Heart left ventricle (tissue), 13 donors: Measurements from ENCODE around the gene FXYD5.

Experiments used
- CTCF ChIP-seq, 12 donors: fragments of 200-600 bp; sonication (generic) in 4 of 12; IDR thresholded peaks; one replicate each; pipeline versions ENCODE4 v1.5.0 to v1.8.0; 2018 to 2022; ENCODE audit warnings: antibody characterized with exemption in 12 of 12, mild to moderate bottlenecking in 5 of 12
- POLR2A ChIP-seq, 2 donors: fragments of 450-650 bp; IDR thresholded peaks; one replicate each; pipeline ENCODE4 v1.6.1; 2017; ENCODE audit warnings: antibody characterized with exemption in 2 of 2, mild to moderate bottlenecking in 2 of 2, moderate library complexity in 2 of 2
- donor health status: ischemic (EF 13 %, LVEDD 7.1; RV severe dilation, severe dysfunction).
- donor health status: DM: no; HTN: yes; CAD: no.
- donor health status: DM: no; HTN: no; CAD: no.
- donor health status: ischemic (EF 25% LVEDD 6.9; RV normal size, moderate dysfunction).
- donor health status: ischemic (EF 25% LVEDD 5.7; RV mildly dilated, moderate dysfunction).
- donor health status: ischemic (EF 35%, LVEDD 5.7; RV mildly dilated, moderate dysfunction).
- donor health status: nonischemic (EF 11% LVEDD 7.7; RV severe dilation, severe dysfunction).
- donor health status: DM: yes; HTN: yes; CAD: no.
- donor health status: PGD.
- donor health status: ischemic (EF 29% LVEDD 5.4; RV normal size, mild dysfunction).
- donor health status: nonischemic (EF 23%, LVEDD 6.1; RV moderate dilation, normal function).

GRCh38 chr19:35123573-35123972 lies 31.0 kb upstream of the FXYD5 start:
- no peak for TF ChIP-seq CTCF (IDR thresholded peaks at IDR 0.05)
- TF ChIP-seq POLR2A (IDR thresholded peaks at IDR 0.05) = no peak
